Skeletal muscle cell (primary cell): ENCODE data around the gene NUFIP2.
"Not testable (repeated sequence)": the region's sequence is repeated elsewhere in the genome, so short reads cannot be mapped to it uniquely, and the experiment has no call there.

Experiments used
- DNase-seq: peaks from one replicate; pipeline ENCODE4 v3.0.0-alpha.2; 2010; ENCODE audit warnings: low read depth
- H3K4me3 ChIP-seq: 2 replicates; pipeline ENCODE4 v1.5.1; 2011; ENCODE audit warnings: low read depth, mild to moderate bottlenecking, control low read depth, low read length, moderate library complexity

Gene NUFIP2, protein sequence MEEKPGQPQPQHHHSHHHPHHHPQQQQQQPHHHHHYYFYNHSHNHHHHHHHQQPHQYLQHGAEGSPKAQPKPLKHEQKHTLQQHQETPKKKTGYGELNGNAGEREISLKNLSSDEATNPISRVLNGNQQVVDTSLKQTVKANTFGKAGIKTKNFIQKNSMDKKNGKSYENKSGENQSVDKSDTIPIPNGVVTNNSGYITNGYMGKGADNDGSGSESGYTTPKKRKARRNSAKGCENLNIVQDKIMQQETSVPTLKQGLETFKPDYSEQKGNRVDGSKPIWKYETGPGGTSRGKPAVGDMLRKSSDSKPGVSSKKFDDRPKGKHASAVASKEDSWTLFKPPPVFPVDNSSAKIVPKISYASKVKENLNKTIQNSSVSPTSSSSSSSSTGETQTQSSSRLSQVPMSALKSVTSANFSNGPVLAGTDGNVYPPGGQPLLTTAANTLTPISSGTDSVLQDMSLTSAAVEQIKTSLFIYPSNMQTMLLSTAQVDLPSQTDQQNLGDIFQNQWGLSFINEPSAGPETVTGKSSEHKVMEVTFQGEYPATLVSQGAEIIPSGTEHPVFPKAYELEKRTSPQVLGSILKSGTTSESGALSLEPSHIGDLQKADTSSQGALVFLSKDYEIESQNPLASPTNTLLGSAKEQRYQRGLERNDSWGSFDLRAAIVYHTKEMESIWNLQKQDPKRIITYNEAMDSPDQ

GRCh38 chr17:29293890-29294579, at the start of gene NUFIP2:
TSS of gene NUFIP2 (minus strand) at chr17:29294148. CDS start at chr17:29294059, 89 bp downstream.
- H3K4me3 ChIP-seq = peak within 1 kb of the TSS; percentile 98
- DNase-seq = peak; percentile 93

DNA sequence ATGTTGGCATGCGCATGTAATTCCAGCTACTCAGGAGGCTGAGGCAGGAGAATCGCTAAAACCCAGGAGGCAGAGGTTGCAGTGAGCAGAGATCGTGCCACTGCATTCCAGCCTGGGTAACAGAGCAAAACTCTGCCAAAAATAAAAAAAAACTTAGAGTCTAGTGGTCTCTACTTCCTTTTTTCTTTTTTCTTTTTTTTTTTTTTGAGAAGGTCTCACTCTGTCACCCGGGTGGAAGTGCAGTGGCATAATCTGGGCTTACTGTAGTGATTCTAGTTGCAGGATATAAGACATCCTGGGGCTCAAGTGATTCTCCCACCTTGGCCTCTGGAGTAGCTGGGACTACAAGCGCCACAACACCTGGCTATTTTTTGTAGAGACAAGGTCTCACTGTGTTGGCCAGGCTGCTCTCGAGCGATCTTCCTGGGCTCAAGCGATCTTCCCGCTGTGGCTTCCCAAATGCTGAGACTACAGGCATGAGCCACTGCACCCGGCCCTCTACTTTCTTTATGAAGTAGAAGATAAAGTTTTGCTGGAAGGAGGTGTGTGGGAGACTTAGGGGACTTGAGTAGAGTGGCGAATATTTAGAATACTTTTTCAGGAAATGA, 48.3 kb upstream of the NUFIP2 start:
- no peak overlapping the region for H3K4me3 ChIP-seq
- DNase-seq = no peak

DNA sequence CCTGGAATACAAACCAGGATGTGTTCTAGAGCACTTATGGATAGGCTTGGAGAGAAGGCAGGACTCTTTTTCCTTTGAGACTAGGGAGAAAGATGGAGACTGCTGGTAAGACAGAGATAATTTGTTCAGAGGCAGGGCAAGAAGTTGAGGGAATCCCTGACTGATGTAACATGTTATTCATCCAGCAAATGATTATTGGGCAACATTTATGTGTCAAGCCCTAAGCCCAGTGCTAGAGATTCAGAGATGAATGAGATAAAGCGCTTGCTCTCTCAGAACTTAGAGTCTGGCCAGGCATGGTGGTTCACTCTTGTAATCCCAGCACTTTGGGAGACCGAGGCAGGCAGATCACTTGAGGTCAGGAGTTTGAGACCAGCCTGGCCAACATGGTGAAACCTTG, 47.8 kb upstream of the NUFIP2 start:
- H3K4me3 ChIP-seq = no peak overlapping the region
- no peak for DNase-seq

DNA sequence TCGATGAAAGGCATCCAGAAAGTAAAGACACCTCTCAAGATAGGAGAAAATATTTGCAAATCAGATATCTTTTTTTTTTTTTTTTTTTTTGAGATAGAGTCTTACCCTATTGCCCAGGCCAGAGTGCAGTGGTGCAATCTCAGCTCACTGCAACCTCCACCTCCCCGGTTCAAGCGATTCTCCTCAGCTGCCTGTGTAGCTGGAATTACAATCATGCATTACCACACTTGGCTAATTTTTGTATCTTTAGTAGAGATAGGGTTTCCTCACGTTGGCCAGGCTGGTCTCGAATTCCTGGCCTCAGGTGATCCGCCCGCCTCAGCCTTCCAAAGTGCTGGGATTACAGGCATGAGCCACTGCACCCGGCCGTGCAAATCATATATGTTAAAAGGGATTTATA, 45.1 kb upstream of the NUFIP2 start:
- DNase-seq, H3K4me3 ChIP-seq: not testable (repeated sequence)

- H3K4me3 ChIP-seq = no peak overlapping the region
- DNase-seq = no peak
These were observed 37.7 kb upstream of the NUFIP2 start for GRCh38 chr17:29331708-29332085.

DNA sequence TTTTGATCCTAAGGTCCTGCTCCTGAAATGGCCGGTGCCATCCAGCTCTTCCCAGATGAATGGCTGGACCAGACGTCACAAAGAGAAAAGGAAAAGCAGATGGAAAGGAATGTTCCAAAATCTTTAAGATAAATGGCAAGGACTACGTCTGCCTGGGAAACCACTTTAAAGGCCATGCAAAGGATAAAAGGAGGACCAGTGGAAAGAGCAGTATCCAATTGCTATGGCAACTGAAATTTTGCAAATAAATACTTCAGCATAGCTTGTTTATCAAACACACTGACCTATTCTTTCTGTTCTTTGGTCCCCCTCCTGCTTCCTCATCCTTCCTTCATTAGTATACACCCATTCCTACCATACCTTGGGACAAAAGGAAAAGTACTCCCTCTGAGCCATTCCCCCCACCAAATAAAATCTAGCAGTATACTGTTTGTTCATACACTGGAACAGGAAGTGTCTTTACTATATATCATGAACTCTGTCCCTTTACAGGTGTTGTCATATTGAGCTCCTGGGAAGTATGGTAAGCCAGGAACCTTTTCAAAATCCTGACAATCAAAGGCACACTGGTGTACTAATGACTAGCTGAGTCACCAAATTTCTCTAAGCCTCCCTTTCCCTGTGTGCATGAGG, 37.2 kb upstream of the NUFIP2 start:
- H3K4me3 ChIP-seq = no peak overlapping the region
- no peak for DNase-seq

- no peak for DNase-seq
- no peak overlapping the region for H3K4me3 ChIP-seq
These were observed 33.5 kb upstream of the NUFIP2 start for GRCh38 chr17:29327412-29327811.

DNA sequence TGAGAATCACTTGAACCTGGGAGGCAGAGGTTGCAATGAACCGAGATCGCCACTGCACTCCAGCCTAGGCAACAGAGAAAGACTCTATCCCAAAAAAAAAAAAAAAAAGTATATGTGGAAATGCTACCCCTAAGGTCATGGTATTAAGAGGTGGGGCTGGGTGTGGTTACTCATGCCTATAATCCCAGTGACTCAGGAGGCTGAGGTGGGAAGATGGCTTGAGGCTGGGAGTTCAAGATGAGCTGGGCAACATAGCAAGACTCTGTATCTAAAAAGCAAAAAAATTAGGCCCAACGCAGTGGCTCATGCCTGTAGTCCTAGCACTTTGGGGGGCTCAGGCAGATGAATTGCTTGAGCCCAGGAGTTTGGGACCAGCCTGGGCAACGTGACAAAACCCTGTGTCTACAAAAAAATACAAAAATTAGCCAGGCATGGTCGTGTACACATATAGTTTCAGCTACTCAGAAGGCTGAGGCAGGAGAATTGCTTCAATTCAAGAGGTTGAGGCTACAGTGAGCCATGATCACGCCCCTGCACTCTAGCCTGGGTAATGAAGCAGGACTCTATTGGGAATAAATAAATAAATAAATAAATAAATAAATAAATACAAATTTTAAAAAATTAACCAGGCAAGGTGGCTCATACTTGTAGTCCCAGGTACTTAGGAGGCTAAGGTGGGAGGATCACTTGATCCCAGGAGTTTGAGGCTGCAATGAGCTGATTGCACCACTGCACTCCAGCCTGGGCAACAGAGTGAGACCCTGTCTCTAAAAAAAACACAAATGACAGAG, 32.3 kb upstream of the NUFIP2 start:
- no peak for DNase-seq
- H3K4me3 ChIP-seq = no peak overlapping the region

- DNase-seq = no peak
- H3K4me3 ChIP-seq = no peak overlapping the region
These were observed 28.4 kb upstream of the NUFIP2 start for GRCh38 chr17:29322363-29322762.

- no peak overlapping the region for H3K4me3 ChIP-seq
- no peak for DNase-seq
These were observed 9.4 kb upstream of the NUFIP2 start for GRCh38 chr17:29303386-29303785.

GRCh38 chr17:29299031-29299430, 5.1 kb upstream of the NUFIP2 start:
- no peak overlapping the region for H3K4me3 ChIP-seq
- no peak for DNase-seq

- no peak for DNase-seq
These were observed 1.5 kb upstream of the NUFIP2 start for GRCh38 chr17:29295420-29295819.

DNA sequence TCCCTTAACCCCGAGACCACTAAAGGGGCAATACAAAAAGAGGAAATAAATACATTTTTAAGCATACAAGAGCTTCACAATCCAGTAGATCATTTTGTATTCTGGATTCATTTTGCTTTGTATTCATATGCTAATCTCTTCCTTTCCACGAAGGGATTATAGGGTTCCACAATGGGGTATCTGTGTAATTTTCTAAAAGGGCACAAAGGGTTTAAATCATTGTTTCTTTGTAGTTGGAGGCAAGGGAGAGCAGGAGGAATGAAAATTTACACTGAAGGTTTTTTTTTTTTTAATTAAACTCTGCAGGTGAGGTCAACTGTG, 592 bp upstream of the NUFIP2 start:
- DNase-seq = no peak
- H3K4me3 ChIP-seq = peak overlapping the region; percentile 98

More at GRCh38 chr17:29295420-29295819, 1.5 kb upstream of the NUFIP2 start:
- no peak overlapping the region for H3K4me3 ChIP-seq

DNA sequence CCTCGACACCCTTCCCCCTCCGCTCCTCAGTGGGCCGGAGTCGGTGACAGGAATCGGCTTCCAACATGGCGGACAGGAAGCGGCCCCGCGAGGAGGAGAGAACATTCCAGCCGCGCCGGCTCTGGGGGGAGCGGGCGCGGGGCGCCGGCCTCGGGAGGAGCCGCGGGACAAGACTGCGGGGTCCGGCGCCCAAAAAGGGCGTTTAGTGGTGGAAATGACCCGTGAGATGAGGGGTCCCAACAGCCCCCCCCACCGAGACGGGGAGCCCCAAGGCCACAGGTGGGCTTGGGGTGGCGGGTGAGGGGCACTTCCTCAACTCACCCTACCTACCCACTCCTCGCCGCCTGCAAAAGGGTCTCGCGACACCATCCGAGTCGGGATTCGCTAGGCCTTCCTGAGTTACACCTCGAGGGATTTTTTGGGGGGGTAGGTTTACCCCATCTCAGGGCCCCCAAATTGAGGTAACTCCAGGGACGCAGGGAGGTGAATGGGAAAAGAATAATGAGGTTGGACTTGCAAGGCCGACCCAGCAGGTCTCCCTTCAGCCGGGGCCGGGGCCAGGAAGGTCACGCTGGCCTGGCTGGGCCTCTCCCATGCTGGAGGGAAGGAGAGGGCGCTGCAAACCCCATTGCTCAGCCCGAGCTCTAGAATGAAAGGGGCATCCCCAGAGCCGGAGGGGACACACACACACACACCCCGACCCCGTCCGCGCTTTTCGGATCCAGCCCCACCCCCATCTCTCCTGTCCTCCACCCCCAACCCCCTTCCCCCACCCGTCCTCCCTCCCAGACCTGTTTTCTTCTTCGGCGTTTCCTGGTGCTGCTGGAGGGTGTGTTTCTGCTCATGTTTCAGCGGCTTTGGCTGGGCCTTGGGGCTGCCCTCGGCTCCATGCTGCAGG, 707 bp downstream of the NUFIP2 start:
- DNase-seq = peak; percentile 11

DNA sequence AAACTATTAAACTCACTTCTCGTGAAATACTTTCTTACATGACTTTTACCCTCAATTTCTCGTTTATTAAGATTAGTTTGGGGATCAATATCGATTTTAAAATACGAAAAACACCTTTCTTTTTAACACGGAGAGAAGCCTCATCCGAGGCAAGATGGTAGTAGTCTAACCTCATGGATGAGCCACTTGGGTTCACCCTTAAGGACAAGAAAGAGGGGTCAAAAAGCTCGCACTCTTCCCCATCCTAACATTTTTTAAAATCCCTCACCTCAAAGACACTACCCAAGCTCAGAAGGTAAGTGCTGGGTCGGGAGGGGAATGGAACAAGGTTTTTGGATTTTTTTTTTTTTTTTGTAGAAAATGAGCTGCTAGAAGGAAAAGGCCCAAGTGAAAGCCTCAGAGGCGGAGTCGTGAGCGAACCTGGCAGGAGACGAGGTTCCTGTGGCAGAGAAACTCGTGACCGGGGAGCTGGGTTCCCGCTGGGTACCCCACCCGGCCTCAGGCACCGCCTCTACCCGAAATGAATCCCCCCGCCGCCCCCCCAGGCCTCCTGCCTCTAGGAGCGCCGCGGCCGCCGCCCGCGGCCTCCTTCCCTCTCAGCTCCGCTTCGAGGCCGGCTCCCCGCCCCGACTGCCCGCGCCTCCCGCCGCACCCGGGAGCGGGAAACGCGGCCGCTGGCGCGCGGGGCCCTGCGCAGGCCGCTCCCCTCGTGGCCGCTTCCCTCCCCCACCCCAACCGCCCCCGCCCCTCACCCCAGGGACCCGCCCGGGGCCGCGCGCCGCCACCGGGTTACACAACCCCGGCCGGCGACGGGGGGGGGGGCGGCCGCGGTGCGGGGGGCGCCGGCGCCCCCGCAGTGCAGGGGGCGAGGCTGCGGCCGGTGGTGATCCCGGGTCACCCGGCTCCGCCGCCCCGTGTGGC, 1.6 kb downstream of the NUFIP2 start:
- DNase-seq = no peak

More for the DNA sequence above, 707 bp downstream of the NUFIP2 start:
- H3K4me3 ChIP-seq = peak overlapping the region; percentile 98

DNA sequence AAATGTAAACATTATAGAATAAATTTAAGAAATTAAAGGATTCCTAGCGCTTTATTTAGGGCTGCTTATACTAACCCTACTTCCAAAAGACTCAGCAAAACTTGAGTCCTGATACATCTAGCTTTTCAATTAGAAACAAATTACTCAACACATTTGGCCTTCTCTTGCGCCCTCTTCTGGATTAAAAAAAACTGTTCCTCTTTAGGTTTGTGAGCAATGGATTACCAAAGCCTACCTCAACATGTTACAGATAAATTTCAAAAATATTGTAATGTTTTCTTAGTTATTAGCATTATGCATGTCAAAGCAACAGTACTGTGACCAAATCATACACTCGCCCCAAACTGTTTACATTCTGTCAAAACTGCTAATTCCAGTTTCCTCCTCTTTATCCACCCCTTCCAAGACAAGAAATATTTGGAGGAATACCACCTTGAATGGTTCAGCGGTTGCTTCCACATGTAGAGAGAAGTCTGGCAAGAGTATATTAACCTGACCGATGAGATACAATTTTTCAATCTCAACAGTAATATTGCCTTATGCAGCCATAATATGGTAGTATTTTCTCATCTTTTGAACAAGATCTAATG, 2.7 kb downstream of the NUFIP2 start:
- DNase-seq = peak; percentile 18
- peak overlapping the region; percentile 76 for H3K4me3 ChIP-seq

More for the DNA sequence above, 1.6 kb downstream of the NUFIP2 start:
- peak overlapping the region; percentile 98 for H3K4me3 ChIP-seq
